ENCODE results near the gene SPPL3.

Gene SPPL3

GRCh38 chr12:120724720-120725119, 179.4 kb downstream of the SPPL3 start:
- Histone ChIP-seq H3K27ac (no peak overlapping the region), H3K27me3 (ENCODE audit: insufficient read depth, low read depth, severe bottlenecking) (no peaks in the 10 kb centered on the region), H3K36me3 (peaks cover 34% of the 10 kb centered on the region), H3K9me3 (ENCODE audit: severe bottlenecking) (no peaks in the 10 kb centered on the region), H3K4me3 (ENCODE audit: low read depth, low read length) (no peak overlapping the region)
- DNase-seq, result no peak
- TF ChIP-seq CTCF (IDR thresholded peaks at IDR 0.05; ENCODE audit: low read depth, low read length), result no peak

GRCh38 chr12:120722784-120723183, 181.4 kb downstream of the SPPL3 start:
- H3K4me3 ChIP-seq (ENCODE audit: low read depth, low read length), result no peak overlapping the region
- peaks cover 54% of the 10 kb centered on the region for H3K36me3 ChIP-seq
- DNase-seq, result no peak
- H3K9me3 ChIP-seq (ENCODE audit: severe bottlenecking), result no peaks in the 10 kb centered on the region
- H3K27ac ChIP-seq, result no peak overlapping the region
- no peak for TF ChIP-seq CTCF (IDR thresholded peaks at IDR 0.05; ENCODE audit: low read depth, low read length)
- H3K27me3 ChIP-seq (ENCODE audit: insufficient read depth, low read depth, severe bottlenecking), result no peaks in the 10 kb centered on the region

GRCh38 chr12:120721866-120722265, 182.3 kb downstream of the SPPL3 start:
- Histone ChIP-seq H3K4me3 (ENCODE audit: low read depth, low read length) (no peak overlapping the region), H3K27me3 (ENCODE audit: insufficient read depth, low read depth, severe bottlenecking) (no peaks in the 10 kb centered on the region), H3K9me3 (ENCODE audit: severe bottlenecking) (no peaks in the 10 kb centered on the region), H3K27ac (no peak overlapping the region), H3K36me3 (peaks cover 62% of the 10 kb centered on the region)
- TF ChIP-seq CTCF (IDR thresholded peaks at IDR 0.05; ENCODE audit: low read depth, low read length), result no peak
- DNase-seq, result no peak

- Histone ChIP-seq H3K36me3 (peaks cover 69% of the 10 kb centered on the region), H3K4me3 (ENCODE audit: low read depth, low read length) (no peak overlapping the region), H3K27ac (no peak overlapping the region), H3K27me3 (ENCODE audit: insufficient read depth, low read depth, severe bottlenecking) (no peaks in the 10 kb centered on the region), H3K9me3 (ENCODE audit: severe bottlenecking) (no peaks in the 10 kb centered on the region)
- no peak for TF ChIP-seq CTCF (IDR thresholded peaks at IDR 0.05; ENCODE audit: low read depth, low read length)
- DNase-seq, result no peak
Measured at GRCh38 chr12:120720987-120721801, 183.0 kb downstream of the SPPL3 start.

GRCh38 chr12:120720234-120720986, 183.7 kb downstream of the SPPL3 start:
- TF ChIP-seq CTCF (IDR thresholded peaks at IDR 0.05; ENCODE audit: low read depth, low read length), result no peak
- Histone ChIP-seq H3K4me3 (ENCODE audit: low read depth, low read length) (no peak overlapping the region), H3K27ac (no peak overlapping the region), H3K36me3 (peaks cover 75% of the 10 kb centered on the region), H3K9me3 (ENCODE audit: severe bottlenecking) (no peaks in the 10 kb centered on the region), H3K27me3 (ENCODE audit: insufficient read depth, low read depth, severe bottlenecking) (no peaks in the 10 kb centered on the region)
- DNase-seq, result no peak

Data from WERI-Rb-1 (cell line).